Activated T-cell treated with anti-CD3 and anti-CD28 coated beads for 24 hours (primary cell): ENCODE measurements around the gene ALDH1B1.

Source experiments
- DNase-seq: peaks from one replicate; pipeline ENCODE4 v3.0.0-alpha.2; 2020; ENCODE audit warnings: low read depth

ALDH1B1 gene

GRCh38 chr9:38441347-38442085 is 49.0 kb downstream of the ALDH1B1 start:
- no peak for DNase-seq

DNA sequence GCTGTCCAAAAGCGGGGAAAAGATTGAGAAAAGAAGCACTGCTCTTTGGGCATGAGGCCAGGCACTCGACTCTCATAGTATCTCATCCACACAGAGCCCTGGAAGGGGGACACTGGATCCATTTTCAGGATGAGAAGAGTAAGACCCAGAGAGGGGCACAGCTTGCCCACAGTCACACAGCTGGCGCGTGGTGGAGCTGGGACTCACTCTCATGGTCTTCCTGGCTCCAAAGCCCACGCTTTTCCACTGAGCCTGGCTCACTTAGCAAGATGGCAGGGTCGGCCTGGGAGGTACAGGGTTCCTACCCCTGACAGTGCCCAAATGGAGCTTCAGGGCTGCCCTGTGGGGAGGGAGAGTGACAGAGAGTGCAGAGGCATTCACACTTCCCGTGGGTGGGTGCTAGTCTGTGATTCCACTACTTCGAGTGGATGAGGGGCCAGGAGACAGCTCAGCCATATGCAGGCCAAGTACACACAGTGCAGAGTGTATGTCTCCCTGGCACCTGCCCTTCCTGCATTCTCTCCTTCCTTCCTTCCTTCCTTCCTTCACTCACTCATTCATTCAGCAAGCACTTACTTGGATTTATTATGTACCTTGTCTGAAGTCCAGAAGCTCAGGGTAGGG is 50.1 kb downstream of the ALDH1B1 start:
- DNase-seq, result no peak

DNA sequence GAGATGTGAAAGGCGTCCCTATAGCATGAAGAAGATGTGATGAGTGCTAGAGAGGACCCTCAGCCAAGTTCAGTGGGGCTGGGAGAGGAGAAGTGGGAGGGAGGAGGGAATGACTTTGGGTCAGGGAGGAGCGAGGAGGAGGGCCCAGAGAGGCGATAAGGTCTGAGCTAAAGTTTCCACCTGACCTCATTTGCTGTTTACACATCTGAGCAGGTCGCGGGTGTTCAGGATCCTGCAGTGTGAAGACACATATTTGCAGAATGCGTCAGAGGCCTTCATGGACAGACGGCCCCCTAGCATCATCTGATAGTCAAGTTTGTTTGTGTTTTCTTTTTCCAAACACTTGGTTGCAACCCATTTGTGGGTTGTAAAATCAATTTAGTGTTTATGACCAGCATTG is 50.7 kb downstream of the ALDH1B1 start:
- DNase-seq, result no peak

- no peak for DNase-seq
Measured at GRCh38 chr9:38443597-38443996, 51.1 kb downstream of the ALDH1B1 start.

DNA sequence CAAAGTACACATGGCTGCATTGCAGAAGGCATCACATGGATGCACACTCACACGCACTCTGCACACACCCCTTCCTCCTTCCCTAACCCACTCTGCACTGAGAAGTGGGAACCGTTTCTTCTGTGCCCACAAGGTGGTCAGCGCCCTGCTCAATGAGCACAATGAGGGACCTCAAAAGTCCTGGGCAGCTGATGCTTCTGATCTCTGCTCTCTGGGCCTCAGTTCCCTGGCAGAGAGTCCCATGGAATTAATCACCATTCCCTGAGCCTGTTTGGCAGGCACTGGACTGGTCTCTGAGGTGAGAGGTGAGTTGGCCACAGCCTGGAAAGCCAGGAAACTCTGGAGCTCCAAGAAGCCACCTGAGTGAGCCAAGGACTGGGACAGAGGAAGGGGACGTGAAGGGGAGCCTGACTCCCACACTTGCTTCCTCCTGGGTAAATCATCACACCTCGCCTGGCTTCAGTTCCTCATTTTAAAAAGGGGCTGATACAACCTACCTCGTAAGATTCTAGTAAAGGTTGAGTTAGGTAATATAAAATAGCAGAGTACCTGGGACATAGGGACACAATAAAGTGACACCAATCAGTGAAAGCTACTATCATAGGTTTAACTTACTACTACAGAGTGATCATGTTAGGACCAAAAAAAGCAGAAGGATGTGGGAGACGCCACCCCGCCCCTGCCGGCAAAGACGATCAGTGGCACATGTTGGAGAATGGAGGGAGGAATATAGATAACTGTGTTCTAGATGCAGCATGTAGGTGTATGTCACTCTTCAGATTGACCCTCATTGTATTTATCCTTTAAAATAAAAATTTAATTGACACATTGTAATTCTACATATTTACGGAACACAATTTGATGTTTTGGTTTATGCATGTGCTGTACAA is 52.9 kb downstream of the ALDH1B1 start:
- DNase-seq, result no peak

DNA sequence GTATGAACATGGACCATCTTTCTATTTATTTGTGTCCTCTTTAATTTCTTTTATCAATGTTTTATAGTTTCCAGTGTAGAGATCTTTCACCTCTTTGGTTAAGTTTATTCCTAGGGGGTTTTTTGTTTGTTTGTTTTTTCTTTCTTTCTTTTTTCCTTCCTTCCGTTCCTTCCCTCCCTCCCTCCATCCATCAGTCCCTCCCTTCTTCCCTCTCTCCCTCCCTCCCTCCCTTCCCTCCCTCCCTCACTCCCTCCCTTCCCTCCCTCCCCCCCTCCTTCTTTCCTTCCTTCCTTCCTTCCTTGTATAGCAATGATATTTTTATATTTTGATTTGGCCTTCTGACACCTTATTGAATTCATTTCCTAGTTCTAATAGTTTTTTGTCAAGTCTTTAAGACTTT is 55.2 kb downstream of the ALDH1B1 start:
- no peak for DNase-seq
